Measurements from ENCODE around the gene CYP2W1. TPM values are rescaled to one million over a fixed set of nuclear protein-coding genes. Genes with fewer than 3 reads are reported as not detected.

CYP2W1 gene
- total RNA-seq, 4 donors from 2014 or later: 0.41 to 0.95 TPM; not detected in 2

DNA sequence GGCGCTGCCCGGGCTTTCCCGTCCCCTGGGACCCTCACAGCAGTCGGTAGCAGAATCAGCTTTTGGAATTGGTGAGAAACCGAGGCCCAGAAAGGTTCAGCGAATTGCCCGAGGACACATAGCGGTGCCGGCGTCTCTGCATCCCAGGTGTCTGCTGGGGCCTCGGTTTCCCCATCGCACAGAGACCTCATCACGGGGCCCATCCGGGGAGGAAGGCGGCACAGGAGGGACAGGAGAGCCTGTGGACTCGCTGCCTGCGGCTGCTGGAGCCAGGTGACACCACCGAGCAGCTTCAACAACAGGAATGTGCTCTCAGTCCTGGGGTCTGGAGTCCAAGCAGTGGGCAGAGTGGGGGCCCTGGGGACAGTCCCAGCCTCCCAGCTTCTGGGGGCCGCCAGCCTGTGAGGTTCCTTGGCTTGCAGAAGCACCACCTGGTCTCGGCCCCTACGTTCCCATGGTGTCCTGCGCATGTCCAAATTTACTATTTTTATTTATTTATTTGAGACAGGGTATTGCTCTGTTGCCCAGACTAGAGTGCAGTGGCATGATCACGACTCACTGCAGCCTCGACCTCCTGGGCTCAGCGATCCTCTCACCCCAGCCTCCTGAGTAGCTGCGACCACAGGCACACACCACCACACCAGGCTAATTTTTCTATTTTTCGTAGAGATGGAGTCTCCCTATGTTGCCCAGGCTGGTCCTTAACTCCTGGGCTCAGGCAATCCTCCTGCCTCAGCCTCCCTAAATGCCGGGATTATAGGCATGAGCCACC is 7.1 kb upstream of the CYP2W1 start:
- 58 to 63% methylated on average over 6 to 20 of the region's 28 CpGs for WGBS, 2 donors (ENCODE audit: low coverage in 1 of 2)
- H3K9me3 ChIP-seq: no peaks in the 10 kb centered on the region
- peak overlapping the region; percentile 96 to 100 (median 98) for H3K4me3 ChIP-seq
- H3K36me3 ChIP-seq: peaks cover 0 to 21% (median 7%) of the 10 kb centered on the region in 4 donors
- TF ChIP-seq POLR2AphosphoS5 (IDR thresholded peaks at IDR 0.05) (no peak), CTCF (IDR thresholded peaks at IDR 0.05) (no peak), POLR2A (IDR thresholded peaks at IDR 0.05) (no peak), EP300 (IDR thresholded peaks at IDR 0.05; ENCODE audit: low read depth) (no peak)
- intact Hi-C loops (cut with DNase I; ENCODE audit: low total_unique reads): no loop called here
- no peaks in the 10 kb centered on the region for H3K27me3 ChIP-seq
- H3K4me1 ChIP-seq: peaks cover 20 to 54% (median 44%) of the 10 kb centered on the region in 4 donors
- H3K27ac ChIP-seq: peak overlapping the region; percentile 98 to 99 (median 98)
- in situ Hi-C loops (cut with MboI; ENCODE audit: low pct_ligation_motif_present in 1 of 4, low pct_unique_long_range_greater_than_20kb in 1 of 4, low sequenced_read_pairs in 3 of 4): loop anchor here in 3 of 4 donors (25.0 kb wide), 2 partner anchors 161 to 186 kb away; partner anchors contain the start of gene ZFAND2A (in 2 of the 3)
- DNase-seq: no peak

DNA sequence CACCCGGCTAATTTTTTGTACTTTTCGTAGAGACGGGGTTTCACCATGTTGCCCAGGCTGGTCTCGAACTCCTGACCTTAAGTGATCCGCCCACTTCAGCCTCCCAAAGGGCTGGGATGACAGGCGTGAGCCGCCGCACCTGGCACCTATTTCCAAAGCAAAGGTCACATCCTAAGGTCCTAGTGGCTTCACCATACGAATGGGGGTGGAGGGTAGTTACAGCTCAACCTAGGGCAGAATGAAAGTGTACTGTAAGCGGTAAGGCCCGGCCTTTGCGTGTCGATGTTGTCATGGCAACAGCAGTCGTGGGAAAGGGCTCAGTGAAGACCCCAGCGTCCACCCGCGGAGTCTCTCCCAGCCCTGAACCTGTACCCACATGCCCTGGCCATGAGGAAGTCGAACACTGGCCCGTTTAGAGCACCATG is 6.1 kb upstream of the CYP2W1 start:
- in situ Hi-C loops (cut with MboI; ENCODE audit: low pct_ligation_motif_present in 1 of 4, low pct_unique_long_range_greater_than_20kb in 1 of 4, low sequenced_read_pairs in 3 of 4): loop anchor here in 3 of 4 donors (25.0 kb wide), 2 partner anchors 160 to 185 kb away; partner anchors contain the start of gene ZFAND2A (in 2 of the 3)
- peak; percentile 42 for DNase-seq
- Histone ChIP-seq H3K36me3 (peaks cover 0 to 18% (median 5%) of the 10 kb centered on the region in 4 donors), H3K9me3 (no peaks in the 10 kb centered on the region), H3K4me3 (peak overlapping the region in 1 of 4 donors; percentile 2), H3K27ac (peak overlapping the region; percentile 98 to 99 (median 98)), H3K4me1 (peaks cover 20 to 54% (median 44%) of the 10 kb centered on the region in 4 donors), H3K27me3 (no peaks in the 10 kb centered on the region)
- 47 to 49% methylated on average over 4 to 19 of the region's 19 CpGs for WGBS, 2 donors (ENCODE audit: low coverage in 1 of 2)
- TF ChIP-seq POLR2A (IDR thresholded peaks at IDR 0.05) (no peak), POLR2AphosphoS5 (IDR thresholded peaks at IDR 0.05) (no peak), EP300 (IDR thresholded peaks at IDR 0.05; ENCODE audit: low read depth) (no peak), CTCF (IDR thresholded peaks at IDR 0.05) (no peak)
- intact Hi-C loops (cut with DNase I; ENCODE audit: low total_unique reads): no loop called here

DNA sequence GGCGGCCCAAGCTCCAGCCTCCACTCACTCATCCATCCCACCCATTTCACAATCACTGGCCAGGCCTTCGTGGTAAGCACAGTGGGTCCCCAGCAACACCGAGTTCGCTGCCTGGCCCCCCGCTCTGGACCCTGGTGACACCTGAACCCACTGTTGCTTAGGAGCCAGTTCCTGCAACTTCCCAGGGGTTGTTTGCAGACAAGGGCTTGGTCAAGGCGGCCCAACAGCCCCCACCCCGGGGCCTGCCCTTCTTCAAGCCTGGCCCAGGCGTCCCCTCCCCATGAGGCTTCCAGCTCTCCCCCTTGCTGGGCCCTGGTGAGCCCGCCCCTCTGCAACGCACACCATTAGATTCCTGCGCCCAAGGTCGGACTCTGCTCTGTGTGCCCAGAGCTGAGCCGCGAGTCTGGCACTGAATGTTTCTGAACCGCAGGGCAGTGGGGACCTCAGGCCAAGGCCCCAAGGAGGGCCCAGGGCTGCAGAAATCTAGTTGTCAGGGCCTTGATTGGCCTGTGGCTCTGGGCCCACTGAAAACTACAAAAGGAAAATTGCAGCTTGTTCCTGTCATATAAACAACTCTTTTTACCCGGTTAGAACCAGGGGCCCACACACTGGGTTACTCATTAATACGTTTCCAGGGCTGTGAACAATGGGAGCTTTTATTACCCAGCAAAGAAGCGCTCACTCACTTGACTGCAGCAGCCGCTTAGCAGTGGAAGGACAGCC is 5.5 kb upstream of the CYP2W1 start:
- no peak for TF ChIP-seq CTCF (IDR thresholded peaks at IDR 0.05)
- no peak for TF ChIP-seq EP300 (IDR thresholded peaks at IDR 0.05; ENCODE audit: low read depth)
- peak in 2 of 3 donors; percentile 29 to 40 for TF ChIP-seq POLR2AphosphoS5 (IDR thresholded peaks at IDR 0.05)
- TF ChIP-seq POLR2A (IDR thresholded peaks at IDR 0.05): peak; percentile 49
- peaks cover 0 to 12% (median 2%) of the 10 kb centered on the region in 4 donors for H3K36me3 ChIP-seq
- intact Hi-C loops (cut with DNase I; ENCODE audit: low total_unique reads): no loop called here
- peaks cover 20 to 57% (median 45%) of the 10 kb centered on the region in 4 donors for H3K4me1 ChIP-seq
- no peaks in the 10 kb centered on the region for H3K9me3 ChIP-seq
- H3K27ac ChIP-seq: peak overlapping the region; percentile 98 to 99 (median 98)
- no peaks in the 10 kb centered on the region for H3K27me3 ChIP-seq
- 52% methylated on average over 19 of the region's 19 CpGs; no CpG with 5 or more reads in 1 of the 2 donors for WGBS, 2 donors (ENCODE audit: low coverage in 1 of 2)
- DNase-seq: peak; percentile 72
- H3K4me3 ChIP-seq: peak overlapping the region in 1 of 4 donors; percentile 2
- in situ Hi-C loops (cut with MboI; ENCODE audit: low pct_ligation_motif_present in 1 of 4, low pct_unique_long_range_greater_than_20kb in 1 of 4, low sequenced_read_pairs in 3 of 4): loop anchor here in 3 of 4 donors (25.0 kb wide), 2 partner anchors 160 to 185 kb away; partner anchors contain the start of gene ZFAND2A (in 2 of the 3)

- intact Hi-C loops (cut with DNase I; ENCODE audit: low total_unique reads): no loop called here
- no peak for DNase-seq
- Histone ChIP-seq H3K36me3 (peaks cover 0 to 7% (median 0%) of the 10 kb centered on the region in 4 donors), H3K27me3 (peaks cover under 1% of the 10 kb centered on the region), H3K4me1 (peaks cover 20 to 56% (median 49%) of the 10 kb centered on the region in 4 donors), H3K4me3 (no peak overlapping the region), H3K27ac (peak overlapping the region; percentile 98 to 99 (median 98)), H3K9me3 (no peaks in the 10 kb centered on the region)
- WGBS, 2 donors (ENCODE audit: low coverage in 1 of 2): 28% methylated on average over 3 to 7 of the region's 7 CpGs
- TF ChIP-seq EP300 (IDR thresholded peaks at IDR 0.05; ENCODE audit: low read depth): no peak
- TF ChIP-seq POLR2A (IDR thresholded peaks at IDR 0.05): no peak
- no peak for TF ChIP-seq POLR2AphosphoS5 (IDR thresholded peaks at IDR 0.05)
- no peak for TF ChIP-seq CTCF (IDR thresholded peaks at IDR 0.05)
- in situ Hi-C loops (cut with MboI; ENCODE audit: low pct_ligation_motif_present in 1 of 4, low pct_unique_long_range_greater_than_20kb in 1 of 4, low sequenced_read_pairs in 3 of 4): loop anchor here in 3 of 4 donors (25.0 kb wide), 2 partner anchors 159 to 184 kb away; partner anchors contain the start of gene ZFAND2A (in 2 of the 3)
Measured at GRCh38 chr7:978049-978346, 5.0 kb upstream of the CYP2W1 start.

Data from transverse colon (tissue), 4 donors.